Suppressor macrophage treated with lipopolysaccharide for 4 hours (primary cell): ENCODE results near the gene RAB7B.
A peak's percentile ranks its signal among the peaks of the same experiment; 100 is the strongest.

Source experiments
- DNase-seq: peaks from one replicate; pipeline ENCODE4 v3.0.0-alpha.2; 2020

The RAB7B gene

GRCh38 chr1:205993068-205993467 is 10.1 kb downstream of the RAB7B start:
- DNase-seq: no peak

GRCh38 chr1:205992218-205992882 is 10.8 kb downstream of the RAB7B start:
- no peak for DNase-seq

GRCh38 chr1:205991237-205991636 is 12.0 kb downstream of the RAB7B start:
- no peak for DNase-seq

GRCh38 chr1:205990226-205990625 is 13.0 kb downstream of the RAB7B start:
- DNase-seq: no peak

GRCh38 chr1:205989786-205990185 is 13.4 kb downstream of the RAB7B start:
- no peak for DNase-seq

GRCh38 chr1:205988585-205988995 is 14.6 kb downstream of the RAB7B start:
- no peak for DNase-seq

- no peak for DNase-seq
Observed at GRCh38 chr1:205986861-205987260, 16.3 kb downstream of the RAB7B start.

- DNase-seq: no peak
Observed at GRCh38 chr1:205986292-205986691, 16.9 kb downstream of the RAB7B start.

GRCh38 chr1:205985330-205986005 is 17.7 kb downstream of the RAB7B start:
- no peak for DNase-seq

GRCh38 chr1:205983925-205984725 is 19.1 kb downstream of the RAB7B start:
- DNase-seq: peak; percentile 72

- DNase-seq: no peak
Observed at GRCh38 chr1:205981257-205981656, 21.9 kb downstream of the RAB7B start.

- DNase-seq: peak; percentile 56
Observed at GRCh38 chr1:205980237-205980870, 22.8 kb downstream of the RAB7B start.

- no peak for DNase-seq
Observed at GRCh38 chr1:205979301-205979700, 23.9 kb downstream of the RAB7B start.

GRCh38 chr1:205978676-205979075 is 24.5 kb downstream of the RAB7B start:
- DNase-seq: no peak

- peak; percentile 86 for DNase-seq
Observed at GRCh38 chr1:205977402-205978014, 25.7 kb downstream of the RAB7B start.

- no peak for DNase-seq
Observed at GRCh38 chr1:205976708-205977401, 26.3 kb downstream of the RAB7B start.

GRCh38 chr1:205976036-205976435 is 27.2 kb downstream of the RAB7B start:
- no peak for DNase-seq

- DNase-seq: peak; percentile 28
Observed at GRCh38 chr1:205975387-205975998, 27.7 kb downstream of the RAB7B start.

- no peak for DNase-seq
Observed at GRCh38 chr1:205974712-205975111, 28.5 kb downstream of the RAB7B start.

GRCh38 chr1:205973377-205974232 is 29.6 kb downstream of the RAB7B start:
- DNase-seq: no peak
